ENCODE measurements around the gene AGFG1.

AGFG1 gene

DNA sequence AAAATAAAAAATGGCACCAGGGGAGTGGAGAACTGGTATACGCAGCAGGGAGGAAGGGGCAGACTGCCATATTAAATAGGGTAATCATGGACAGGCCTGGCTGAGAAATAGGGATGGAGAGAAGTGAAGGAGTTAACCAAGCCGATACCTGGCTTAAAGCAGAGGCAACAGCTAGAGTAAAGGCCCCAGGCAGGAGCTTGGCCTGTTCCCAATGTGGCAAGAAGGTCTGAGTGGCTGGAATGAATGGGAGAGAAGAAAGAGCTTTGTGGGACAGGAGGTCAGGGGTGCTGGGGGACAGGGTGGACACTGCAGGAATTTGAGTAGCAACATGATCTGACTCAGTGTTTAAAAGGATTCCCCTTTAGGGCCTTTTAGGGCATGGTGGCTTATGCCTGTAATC is 15.9 kb upstream of the AGFG1 start:
- Histone ChIP-seq H3K36me3 (ENCODE audit: insufficient read depth, low read length) (no peaks in the 10 kb centered on the region), H3K9ac (ENCODE audit: low read depth, low read length) (no peak overlapping the region), H4K20me1 (ENCODE audit: insufficient read depth, low read length) (no peaks in the 10 kb centered on the region), H3K9me3 (ENCODE audit: insufficient read depth, low read length, severe bottlenecking) (no peaks in the 10 kb centered on the region), H3K4me3 (ENCODE audit: low read depth in 1 of 2, low read length in 2 of 2) (no peak overlapping the region), H3K4me2 (ENCODE audit: insufficient read depth, low read length) (no peak overlapping the region), H3K27me3 (ENCODE audit: insufficient read depth, low read length, poor library complexity) (peaks cover 3% of the 10 kb centered on the region), H3K4me1 (ENCODE audit: insufficient read depth, low read length) (no peaks in the 10 kb centered on the region), H3K27ac (ENCODE audit: low read length) (no peak overlapping the region), H2AFZ (ENCODE audit: low read depth, low read length) (no peak overlapping the region), H3K79me2 (ENCODE audit: insufficient read depth, low read length) (no peaks in the 10 kb centered on the region)
- DNase-seq = no peak
- no peak for TF ChIP-seq EZH2 (IDR thresholded peaks at IDR 0.05; ENCODE audit: borderline replicate concordance, low read depth, low read length, severe bottlenecking)
- TF ChIP-seq, protein P1, sequence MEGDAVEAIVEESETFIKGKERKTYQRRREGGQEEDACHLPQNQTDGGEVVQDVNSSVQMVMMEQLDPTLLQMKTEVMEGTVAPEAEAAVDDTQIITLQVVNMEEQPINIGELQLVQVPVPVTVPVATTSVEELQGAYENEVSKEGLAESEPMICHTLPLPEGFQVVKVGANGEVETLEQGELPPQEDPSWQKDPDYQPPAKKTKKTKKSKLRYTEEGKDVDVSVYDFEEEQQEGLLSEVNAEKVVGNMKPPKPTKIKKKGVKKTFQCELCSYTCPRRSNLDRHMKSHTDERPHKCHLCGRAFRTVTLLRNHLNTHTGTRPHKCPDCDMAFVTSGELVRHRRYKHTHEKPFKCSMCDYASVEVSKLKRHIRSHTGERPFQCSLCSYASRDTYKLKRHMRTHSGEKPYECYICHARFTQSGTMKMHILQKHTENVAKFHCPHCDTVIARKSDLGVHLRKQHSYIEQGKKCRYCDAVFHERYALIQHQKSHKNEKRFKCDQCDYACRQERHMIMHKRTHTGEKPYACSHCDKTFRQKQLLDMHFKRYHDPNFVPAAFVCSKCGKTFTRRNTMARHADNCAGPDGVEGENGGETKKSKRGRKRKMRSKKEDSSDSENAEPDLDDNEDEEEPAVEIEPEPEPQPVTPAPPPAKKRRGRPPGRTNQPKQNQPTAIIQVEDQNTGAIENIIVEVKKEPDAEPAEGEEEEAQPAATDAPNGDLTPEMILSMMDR (IDR thresholded peaks at IDR 0.05; ENCODE audit: borderline replicate concordance, extremely low read depth, low read length, poor library complexity, severe bottlenecking) = no peak
- ATAC-seq (ENCODE audit: insufficient read depth, low read depth) = no peak

DNA sequence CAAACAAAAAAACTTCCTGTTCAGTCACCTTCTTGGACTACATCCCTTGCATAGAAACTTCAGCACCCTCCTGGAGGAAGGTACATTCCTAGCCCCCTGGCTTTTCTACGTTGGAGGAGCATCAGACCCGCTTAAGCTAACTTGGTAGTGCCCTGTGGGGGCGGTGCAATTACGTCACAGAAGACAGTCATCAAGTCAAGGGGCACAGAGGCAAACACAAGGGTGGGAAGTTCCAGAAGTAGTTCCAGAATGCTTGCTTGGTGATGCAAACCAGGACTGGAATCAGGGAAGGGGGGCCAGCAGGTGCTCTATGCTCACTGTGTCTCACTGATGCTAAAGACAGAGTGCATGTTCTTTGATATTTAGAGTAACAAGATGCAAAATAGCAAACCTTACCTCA is 15.2 kb upstream of the AGFG1 start:
- no peak overlapping the region for H3K9ac ChIP-seq (ENCODE audit: low read depth, low read length)
- H2AFZ ChIP-seq (ENCODE audit: low read depth, low read length) = no peak overlapping the region
- no peaks in the 10 kb centered on the region for H3K4me1 ChIP-seq (ENCODE audit: insufficient read depth, low read length)
- no peak overlapping the region for H3K27ac ChIP-seq (ENCODE audit: low read length)
- no peak overlapping the region for H3K4me3 ChIP-seq (ENCODE audit: low read depth in 1 of 2, low read length in 2 of 2)
- no peaks in the 10 kb centered on the region for H3K36me3 ChIP-seq (ENCODE audit: insufficient read depth, low read length)
- no peaks in the 10 kb centered on the region for H4K20me1 ChIP-seq (ENCODE audit: insufficient read depth, low read length)
- peaks cover 3% of the 10 kb centered on the region for H3K27me3 ChIP-seq (ENCODE audit: insufficient read depth, low read length, poor library complexity)
- no peak for DNase-seq
- no peak for ATAC-seq (ENCODE audit: insufficient read depth, low read depth)
- no peak overlapping the region for H3K4me2 ChIP-seq (ENCODE audit: insufficient read depth, low read length)
- no peaks in the 10 kb centered on the region for H3K9me3 ChIP-seq (ENCODE audit: insufficient read depth, low read length, severe bottlenecking)
- no peaks in the 10 kb centered on the region for H3K79me2 ChIP-seq (ENCODE audit: insufficient read depth, low read length)
- no peak for TF ChIP-seq EZH2 (IDR thresholded peaks at IDR 0.05; ENCODE audit: borderline replicate concordance, low read depth, low read length, severe bottlenecking)
- TF ChIP-seq, protein P1 (IDR thresholded peaks at IDR 0.05; ENCODE audit: borderline replicate concordance, extremely low read depth, low read length, poor library complexity, severe bottlenecking) = no peak

DNA sequence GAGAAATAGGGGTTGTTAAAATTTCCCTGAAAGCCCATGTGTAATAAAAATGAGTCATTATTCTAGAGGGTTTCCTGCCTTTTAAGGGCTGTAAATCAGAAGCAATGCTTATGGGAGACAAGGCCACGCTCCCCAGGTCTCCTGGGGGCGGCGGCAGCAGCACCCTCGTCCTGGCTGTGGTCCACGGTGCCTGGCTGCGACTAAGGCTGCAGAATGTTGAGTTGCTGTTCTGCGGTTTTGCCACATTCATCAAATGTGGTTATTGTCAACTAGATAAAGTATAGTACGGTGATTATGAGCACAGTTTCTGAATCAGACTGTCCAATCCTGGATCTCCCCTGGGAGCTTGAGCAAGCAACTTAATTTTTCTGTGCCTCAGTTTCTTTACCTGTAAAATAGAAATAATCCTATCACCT is 11.9 kb upstream of the AGFG1 start:
- Histone ChIP-seq H2AFZ (ENCODE audit: low read depth, low read length) (no peak overlapping the region), H3K4me3 (ENCODE audit: low read depth in 1 of 2, low read length in 2 of 2) (no peak overlapping the region), H3K79me2 (ENCODE audit: insufficient read depth, low read length) (no peaks in the 10 kb centered on the region), H3K9me3 (ENCODE audit: insufficient read depth, low read length, severe bottlenecking) (no peaks in the 10 kb centered on the region), H3K4me1 (ENCODE audit: insufficient read depth, low read length) (peaks cover 6% of the 10 kb centered on the region; the same call in 1 of the 2 replicates), H3K36me3 (ENCODE audit: insufficient read depth, low read length) (no peaks in the 10 kb centered on the region), H4K20me1 (ENCODE audit: insufficient read depth, low read length) (no peaks in the 10 kb centered on the region), H3K4me2 (ENCODE audit: insufficient read depth, low read length) (no peak overlapping the region), H3K9ac (ENCODE audit: low read depth, low read length) (no peak overlapping the region), H3K27me3 (ENCODE audit: insufficient read depth, low read length, poor library complexity) (no peaks in the 10 kb centered on the region), H3K27ac (ENCODE audit: low read length) (no peak overlapping the region)
- TF ChIP-seq, protein P1 (IDR thresholded peaks at IDR 0.05; ENCODE audit: borderline replicate concordance, extremely low read depth, low read length, poor library complexity, severe bottlenecking) = no peak
- no peak for TF ChIP-seq EZH2 (IDR thresholded peaks at IDR 0.05; ENCODE audit: borderline replicate concordance, low read depth, low read length, severe bottlenecking)
- DNase-seq = no peak
- no peak for ATAC-seq (ENCODE audit: insufficient read depth, low read depth)

DNA sequence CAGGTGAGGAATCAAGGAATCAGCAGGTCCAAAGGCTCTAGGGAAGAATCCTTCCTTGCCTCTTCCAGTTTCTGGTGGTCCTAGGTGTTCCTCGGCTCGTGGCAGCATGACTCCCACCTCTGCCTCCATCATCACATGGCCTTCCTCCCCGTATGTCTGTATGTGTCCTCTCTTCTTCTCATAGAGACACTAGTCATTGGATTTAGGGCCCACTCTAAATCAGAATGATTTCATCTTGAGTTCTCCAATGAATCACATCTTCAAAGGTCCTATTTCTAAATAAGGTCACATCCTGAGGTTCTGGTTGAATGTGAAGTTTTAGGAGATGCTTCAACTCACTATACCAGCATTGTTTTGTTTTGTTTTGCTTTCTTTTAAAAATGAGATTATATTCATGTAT is 11.1 kb upstream of the AGFG1 start:
- H3K4me1 ChIP-seq (ENCODE audit: insufficient read depth, low read length) = peaks cover 6% of the 10 kb centered on the region; the same call in 1 of the 2 replicates

More for the DNA sequence above, 11.1 kb upstream of the AGFG1 start:
- Histone ChIP-seq H3K36me3 (ENCODE audit: insufficient read depth, low read length) (no peaks in the 10 kb centered on the region), H3K4me2 (ENCODE audit: insufficient read depth, low read length) (no peak overlapping the region), H3K9ac (ENCODE audit: low read depth, low read length) (no peak overlapping the region), H3K27me3 (ENCODE audit: insufficient read depth, low read length, poor library complexity) (no peaks in the 10 kb centered on the region), H3K4me3 (ENCODE audit: low read depth in 1 of 2, low read length in 2 of 2) (no peak overlapping the region), H2AFZ (ENCODE audit: low read depth, low read length) (no peak overlapping the region), H3K9me3 (ENCODE audit: insufficient read depth, low read length, severe bottlenecking) (no peaks in the 10 kb centered on the region), H3K79me2 (ENCODE audit: insufficient read depth, low read length) (no peaks in the 10 kb centered on the region), H3K27ac (ENCODE audit: low read length) (no peak overlapping the region), H4K20me1 (ENCODE audit: insufficient read depth, low read length) (no peaks in the 10 kb centered on the region)
- DNase-seq = no peak
- TF ChIP-seq, protein P1 (IDR thresholded peaks at IDR 0.05; ENCODE audit: borderline replicate concordance, extremely low read depth, low read length, poor library complexity, severe bottlenecking) = no peak
- no peak for TF ChIP-seq EZH2 (IDR thresholded peaks at IDR 0.05; ENCODE audit: borderline replicate concordance, low read depth, low read length, severe bottlenecking)
- no peak for ATAC-seq (ENCODE audit: insufficient read depth, low read depth)
